ENCODE data around the gene TTC9B.

The TTC9B gene

DNA sequence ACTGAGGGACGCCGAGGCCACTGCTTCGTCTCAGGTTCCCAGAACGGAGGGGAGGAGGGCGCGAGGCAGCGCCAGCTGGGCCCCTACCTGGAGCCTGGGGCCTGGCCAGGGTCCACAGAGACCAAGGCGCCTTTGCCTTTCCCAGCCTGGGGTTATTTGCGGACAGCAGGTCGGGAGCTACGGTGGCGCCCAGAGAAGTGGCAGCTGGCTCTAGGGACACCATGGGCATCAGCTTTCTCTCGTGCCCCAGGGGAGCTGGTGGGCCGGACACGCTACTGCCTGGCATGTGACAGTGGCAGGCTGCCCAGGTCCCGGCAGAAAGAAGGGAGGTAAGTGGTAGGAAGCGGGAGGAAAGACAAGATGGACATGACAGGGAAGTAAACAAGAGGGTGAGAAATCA is 47.9 kb upstream of the TTC9B start:
- H3K79me2 ChIP-seq (ENCODE audit: low read length) = peaks cover 95% of the 10 kb centered on the region
- no peak overlapping the region for H2AFZ ChIP-seq (ENCODE audit: low read length)
- no peaks in the 10 kb centered on the region for H3K27me3 ChIP-seq (replicated peaks; ENCODE audit: insufficient read depth, low read length)
- no peak overlapping the region for H3K27ac ChIP-seq (ENCODE audit: low read length)
- no peak overlapping the region for H3K4me3 ChIP-seq (ENCODE audit: low read length)
- H3K4me2 ChIP-seq (ENCODE audit: low read depth, low read length) = no peak overlapping the region
- no peaks in the 10 kb centered on the region for H3K9me3 ChIP-seq (replicated peaks; ENCODE audit: insufficient read depth, low read length)
- H3F3A ChIP-seq (ENCODE audit: insufficient read depth, low read length) = no peaks in the 10 kb centered on the region
- H3K36me3 ChIP-seq (replicated peaks; ENCODE audit: insufficient read depth, low read length) = no peaks in the 10 kb centered on the region
- DNase-seq = no peak
- no peaks in the 10 kb centered on the region for H4K20me1 ChIP-seq (ENCODE audit: insufficient read depth, low read length)
- no peak overlapping the region for H3K9ac ChIP-seq (ENCODE audit: low read length)
- TF ChIP-seq EZH2 (optimal IDR thresholded peaks at IDR 0.05; ENCODE audit: low read depth, low read length) (no peak), CTCF (IDR thresholded peaks at IDR 0.05; ENCODE audit: low read length) (no peak), EZH2phosphoT487 (IDR thresholded peaks at IDR 0.05; ENCODE audit: low read length) (no peak)
- no peaks in the 10 kb centered on the region for H3K9me2 ChIP-seq (replicated peaks; ENCODE audit: insufficient read depth, low read length)
- H3K4me1 ChIP-seq (ENCODE audit: low read length) = no peaks in the 10 kb centered on the region

- no peak overlapping the region for H3K27ac ChIP-seq (ENCODE audit: low read length)
- H4K20me1 ChIP-seq (ENCODE audit: insufficient read depth, low read length) = no peaks in the 10 kb centered on the region
- no peaks in the 10 kb centered on the region for H3K36me3 ChIP-seq (replicated peaks; ENCODE audit: insufficient read depth, low read length)
- H2AFZ ChIP-seq (ENCODE audit: low read length) = no peak overlapping the region
- H3K4me3 ChIP-seq (ENCODE audit: low read length) = no peak overlapping the region
- no peaks in the 10 kb centered on the region for H3K9me3 ChIP-seq (replicated peaks; ENCODE audit: insufficient read depth, low read length)
- no peaks in the 10 kb centered on the region for H3K9me2 ChIP-seq (replicated peaks; ENCODE audit: insufficient read depth, low read length)
- H3K4me1 ChIP-seq (ENCODE audit: low read length) = no peaks in the 10 kb centered on the region
- peaks cover 96% of the 10 kb centered on the region for H3K79me2 ChIP-seq (ENCODE audit: low read length)
- no peak for DNase-seq
- H3K27me3 ChIP-seq (replicated peaks; ENCODE audit: insufficient read depth, low read length) = no peaks in the 10 kb centered on the region
- H3K4me2 ChIP-seq (ENCODE audit: low read depth, low read length) = no peak overlapping the region
- H3F3A ChIP-seq (ENCODE audit: insufficient read depth, low read length) = no peaks in the 10 kb centered on the region
- no peak overlapping the region for H3K9ac ChIP-seq (ENCODE audit: low read length)
- TF ChIP-seq EZH2phosphoT487 (IDR thresholded peaks at IDR 0.05; ENCODE audit: low read length) = no peak
These were observed 47.5 kb upstream of the TTC9B start for GRCh38 chr19:40265763-40266099.

DNA sequence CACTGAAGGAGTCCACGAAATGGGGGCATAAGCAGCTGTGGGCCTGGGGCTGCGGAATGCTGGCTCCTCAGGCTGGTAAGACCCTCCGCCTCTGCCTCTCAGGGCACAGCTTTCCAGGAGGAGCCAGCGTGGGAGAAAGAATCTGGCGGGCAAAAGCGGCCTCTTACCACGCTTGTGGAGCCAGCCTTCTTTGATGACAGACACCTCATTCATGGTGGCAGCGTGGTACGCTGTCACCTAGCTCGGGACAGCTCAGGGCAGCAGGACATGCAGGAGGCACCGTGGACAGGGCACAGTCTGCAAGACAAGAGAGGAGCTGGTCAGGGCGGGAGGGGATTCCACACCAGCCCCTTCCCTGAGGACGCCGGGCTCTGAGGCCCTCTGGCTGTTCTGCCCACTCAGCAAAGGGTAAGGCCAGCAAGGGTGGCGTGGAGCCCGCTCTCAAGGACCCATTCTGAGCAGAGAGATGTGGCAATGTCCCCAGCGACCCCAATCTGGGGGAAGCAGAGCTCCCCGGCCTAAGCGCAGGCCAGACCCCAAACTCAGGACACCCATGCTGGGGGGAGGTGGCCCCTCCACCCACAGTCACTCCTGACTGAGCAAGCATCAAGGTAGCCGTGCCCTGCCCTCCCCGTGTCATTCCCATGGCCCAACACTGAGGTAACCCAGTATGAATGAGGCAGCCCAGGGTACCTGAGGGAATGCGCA is 47.0 kb upstream of the TTC9B start:
- H3K9ac ChIP-seq (ENCODE audit: low read length) = no peak overlapping the region

More for the DNA sequence above, 47.0 kb upstream of the TTC9B start:
- H3K4me1 ChIP-seq (ENCODE audit: low read length) = no peaks in the 10 kb centered on the region
- no peak overlapping the region for H3K4me2 ChIP-seq (ENCODE audit: low read depth, low read length)
- no peaks in the 10 kb centered on the region for H3K9me3 ChIP-seq (replicated peaks; ENCODE audit: insufficient read depth, low read length)
- no peaks in the 10 kb centered on the region for H3K27me3 ChIP-seq (replicated peaks; ENCODE audit: insufficient read depth, low read length)
- H3K27ac ChIP-seq (ENCODE audit: low read length) = no peak overlapping the region
- H3K9me2 ChIP-seq (replicated peaks; ENCODE audit: insufficient read depth, low read length) = no peaks in the 10 kb centered on the region
- H3F3A ChIP-seq (ENCODE audit: insufficient read depth, low read length) = no peaks in the 10 kb centered on the region
- no peaks in the 10 kb centered on the region for H3K36me3 ChIP-seq (replicated peaks; ENCODE audit: insufficient read depth, low read length)
- TF ChIP-seq CTCF (IDR thresholded peaks at IDR 0.05; ENCODE audit: low read length) (no peak), EZH2 (optimal IDR thresholded peaks at IDR 0.05; ENCODE audit: low read depth, low read length) (no peak), EZH2phosphoT487 (IDR thresholded peaks at IDR 0.05; ENCODE audit: low read length) (no peak)
- no peak overlapping the region for H2AFZ ChIP-seq (ENCODE audit: low read length)
- DNase-seq = no peak
- H4K20me1 ChIP-seq (ENCODE audit: insufficient read depth, low read length) = no peaks in the 10 kb centered on the region
- peaks cover 93% of the 10 kb centered on the region for H3K79me2 ChIP-seq (ENCODE audit: low read length)
- H3K4me3 ChIP-seq (ENCODE audit: low read length) = no peak overlapping the region

All from MM.1S (cell line).